GM20000 (cell line): Measurements from ENCODE around the gene GDAP1L1.
"Not testable (repeated sequence)": the region's sequence is repeated elsewhere in the genome, so short reads cannot be mapped to it uniquely, and the experiment has no call there.

Experiments used
- DNase-seq: peaks from one replicate; pipeline ENCODE4 v3.0.0; 2012; ENCODE audit warnings: low spot score
- TF ChIP-seq, protein P1 (sequence below): IDR thresholded peaks from 2 replicates; pipeline ENCODE4 v1.5.1; 2012; ENCODE audit warnings: mild to moderate bottlenecking, control low read depth; ENCODE audit errors: extremely low read depth, missing control alignments

Gene GDAP1L1

GRCh38 chr20:44309763-44310663 is 62.9 kb downstream of the GDAP1L1 start:
- TF ChIP-seq, protein P1, sequence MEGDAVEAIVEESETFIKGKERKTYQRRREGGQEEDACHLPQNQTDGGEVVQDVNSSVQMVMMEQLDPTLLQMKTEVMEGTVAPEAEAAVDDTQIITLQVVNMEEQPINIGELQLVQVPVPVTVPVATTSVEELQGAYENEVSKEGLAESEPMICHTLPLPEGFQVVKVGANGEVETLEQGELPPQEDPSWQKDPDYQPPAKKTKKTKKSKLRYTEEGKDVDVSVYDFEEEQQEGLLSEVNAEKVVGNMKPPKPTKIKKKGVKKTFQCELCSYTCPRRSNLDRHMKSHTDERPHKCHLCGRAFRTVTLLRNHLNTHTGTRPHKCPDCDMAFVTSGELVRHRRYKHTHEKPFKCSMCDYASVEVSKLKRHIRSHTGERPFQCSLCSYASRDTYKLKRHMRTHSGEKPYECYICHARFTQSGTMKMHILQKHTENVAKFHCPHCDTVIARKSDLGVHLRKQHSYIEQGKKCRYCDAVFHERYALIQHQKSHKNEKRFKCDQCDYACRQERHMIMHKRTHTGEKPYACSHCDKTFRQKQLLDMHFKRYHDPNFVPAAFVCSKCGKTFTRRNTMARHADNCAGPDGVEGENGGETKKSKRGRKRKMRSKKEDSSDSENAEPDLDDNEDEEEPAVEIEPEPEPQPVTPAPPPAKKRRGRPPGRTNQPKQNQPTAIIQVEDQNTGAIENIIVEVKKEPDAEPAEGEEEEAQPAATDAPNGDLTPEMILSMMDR: no peak
- no peak for DNase-seq

GRCh38 chr20:44310664-44311639 is 63.8 kb downstream of the GDAP1L1 start, which contains the start of gene FITM2:
Gene FITM2 (minus strand): TSS chr20:44311202. CDS start chr20:44311148, 54 bp downstream.
- DNase-seq: peak; percentile 99
- TF ChIP-seq, protein P1: peak; percentile 90

GRCh38 chr20:44314870-44315269 is 67.8 kb downstream of the GDAP1L1 start:
- TF ChIP-seq, protein P1: no peak
- DNase-seq: no peak

DNA sequence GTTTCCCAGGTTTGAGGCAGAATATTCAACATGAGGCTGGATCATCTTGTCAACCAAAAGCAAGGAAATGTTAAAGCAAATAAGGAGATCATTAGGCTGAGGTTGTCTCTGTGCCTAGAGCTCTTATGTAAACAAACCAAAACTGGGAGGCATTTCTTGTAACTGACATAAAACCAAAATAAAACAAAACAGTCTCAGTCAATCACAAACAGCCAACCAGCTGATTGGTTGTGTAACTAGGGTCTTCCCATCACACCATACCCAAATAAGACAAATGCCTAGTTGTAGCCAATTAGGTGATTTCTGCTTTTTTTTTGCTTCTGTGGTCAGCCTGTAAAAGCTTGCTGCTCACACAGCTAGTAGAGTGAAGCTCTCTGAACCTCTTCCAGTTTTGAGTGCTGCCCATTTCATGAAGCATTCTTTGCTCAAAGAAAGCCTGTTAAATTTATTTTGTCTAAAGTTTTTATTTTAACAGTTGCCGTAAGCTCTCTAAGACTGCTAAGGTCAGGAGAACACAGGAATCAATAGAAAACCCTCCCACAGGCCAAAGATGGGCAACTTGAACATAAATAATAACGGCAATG is 72.8 kb downstream of the GDAP1L1 start:
- TF ChIP-seq, protein P1: no peak
- no peak for DNase-seq

GRCh38 chr20:44324343-44324742 is 77.2 kb downstream of the GDAP1L1 start:
- DNase-seq: no peak
- TF ChIP-seq, protein P1: no peak

DNA sequence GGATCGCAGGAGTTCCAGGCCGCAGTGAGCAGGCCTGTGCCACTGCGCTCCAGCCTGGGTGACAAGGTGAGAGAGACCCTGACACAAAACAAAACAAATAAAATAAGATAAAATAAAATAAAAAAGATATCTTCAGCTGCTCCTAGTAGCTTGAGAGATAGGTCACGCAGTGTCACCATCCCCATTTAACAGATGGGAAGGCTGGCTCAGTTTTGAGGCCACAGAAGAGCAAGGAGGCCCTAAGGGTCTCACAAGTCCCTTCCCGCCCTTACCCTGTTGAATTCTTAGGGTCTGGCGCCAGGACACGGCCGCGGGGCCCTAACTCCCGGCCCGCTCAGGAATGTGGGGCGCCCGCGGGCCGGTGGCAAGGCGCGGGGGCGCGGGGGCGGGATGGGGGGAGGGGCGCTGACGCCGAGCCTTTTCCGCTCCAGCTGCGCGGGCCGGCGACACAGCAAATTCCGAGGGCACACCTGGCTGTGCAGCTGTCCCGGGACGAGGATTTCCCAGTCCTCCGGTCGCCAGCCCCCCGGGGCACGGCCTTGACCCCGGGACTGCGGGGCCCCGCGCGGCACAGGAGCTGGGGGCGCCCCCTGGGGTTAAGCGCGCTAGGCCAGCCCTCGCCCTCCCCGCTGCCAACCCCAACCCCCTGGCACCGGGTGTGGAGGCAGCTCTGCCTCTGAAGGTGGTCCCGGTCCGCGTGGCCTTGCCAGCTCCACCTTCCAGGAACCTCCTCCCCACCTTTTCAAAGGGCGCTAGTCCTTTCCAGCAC is 79.5 kb downstream of the GDAP1L1 start:
- TF ChIP-seq, protein P1: no peak
- DNase-seq: no peak

- DNase-seq: not testable (repeated sequence)
Measured at GRCh38 chr20:44327748-44328147, 80.6 kb downstream of the GDAP1L1 start.
